ENCODE measurements around the gene ROR2. TPM values are rescaled to one million over a fixed set of nuclear protein-coding genes. Genes with fewer than 3 reads are reported as not detected.
A peak's percentile ranks its signal among the peaks of the same experiment; 100 is the strongest.

Gene ROR2
- total RNA-seq, 6 experiments from 2014 or later = 0.09 TPM; not detected in 5

- no peak for TF ChIP-seq CTCF (IDR thresholded peaks at IDR 0.05)
- no peaks in the 10 kb centered on the region for H3K9me3 Mint-ChIP-seq
- H3K4me1 Mint-ChIP-seq (ENCODE audit: low read depth) = peaks cover 9% of the 10 kb centered on the region
- peak; percentile 47 for DNase-seq
- H3K27me3 Mint-ChIP-seq (ENCODE audit: insufficient read depth) = peaks cover 9% of the 10 kb centered on the region
- H3K27ac Mint-ChIP-seq = no peak overlapping the region
- no peaks in the 10 kb centered on the region for H3K36me3 Mint-ChIP-seq (ENCODE audit: low read depth)
- no peak overlapping the region for H3K4me3 Mint-ChIP-seq
Observed at GRCh38 chr9:91741522-91741921, 208.5 kb downstream of the ROR2 start.

- peaks cover 14% of the 10 kb centered on the region for H3K27me3 Mint-ChIP-seq (ENCODE audit: insufficient read depth)
- no peak overlapping the region for H3K4me3 Mint-ChIP-seq
- TF ChIP-seq CTCF (IDR thresholded peaks at IDR 0.05) = no peak
- no peaks in the 10 kb centered on the region for H3K36me3 Mint-ChIP-seq (ENCODE audit: low read depth)
- H3K9me3 Mint-ChIP-seq = no peaks in the 10 kb centered on the region
- DNase-seq = no peak
- peaks cover 9% of the 10 kb centered on the region for H3K4me1 Mint-ChIP-seq (ENCODE audit: low read depth)
- H3K27ac Mint-ChIP-seq = no peak overlapping the region
Observed at GRCh38 chr9:91740701-91741100, 209.3 kb downstream of the ROR2 start.

GRCh38 chr9:91736898-91737601 is 213.0 kb downstream of the ROR2 start:
- Mint-ChIP-seq H3K27me3 (ENCODE audit: insufficient read depth) (peaks cover 11% of the 10 kb centered on the region), H3K4me3 (no peak overlapping the region), H3K27ac (no peak overlapping the region), H3K36me3 (ENCODE audit: low read depth) (no peaks in the 10 kb centered on the region), H3K9me3 (no peaks in the 10 kb centered on the region), H3K4me1 (ENCODE audit: low read depth) (peaks cover 8% of the 10 kb centered on the region)
- DNase-seq = no peak
- no peak for TF ChIP-seq CTCF (IDR thresholded peaks at IDR 0.05)

GRCh38 chr9:91736311-91736710 is 213.7 kb downstream of the ROR2 start:
- no peak for DNase-seq
- H3K27me3 Mint-ChIP-seq (ENCODE audit: insufficient read depth) = peaks cover 11% of the 10 kb centered on the region
- H3K36me3 Mint-ChIP-seq (ENCODE audit: low read depth) = no peaks in the 10 kb centered on the region
- no peaks in the 10 kb centered on the region for H3K9me3 Mint-ChIP-seq
- no peak overlapping the region for H3K4me3 Mint-ChIP-seq
- no peak for TF ChIP-seq CTCF (IDR thresholded peaks at IDR 0.05)
- H3K27ac Mint-ChIP-seq = no peak overlapping the region
- H3K4me1 Mint-ChIP-seq (ENCODE audit: low read depth) = peaks cover under 1% of the 10 kb centered on the region; the same call in 1 of the 2 replicates

- DNase-seq = no peak
- TF ChIP-seq CTCF (IDR thresholded peaks at IDR 0.05) = no peak
- H3K27me3 Mint-ChIP-seq (ENCODE audit: insufficient read depth) = peaks cover 11% of the 10 kb centered on the region
- no peak overlapping the region for H3K4me3 Mint-ChIP-seq
- no peaks in the 10 kb centered on the region for H3K9me3 Mint-ChIP-seq
- no peak overlapping the region for H3K27ac Mint-ChIP-seq
- H3K36me3 Mint-ChIP-seq (ENCODE audit: low read depth) = no peaks in the 10 kb centered on the region
- H3K4me1 Mint-ChIP-seq (ENCODE audit: low read depth) = no peaks in the 10 kb centered on the region
Observed at GRCh38 chr9:91735049-91735448, 215.0 kb downstream of the ROR2 start.

Data from HFFc6 (cell line).